ENCODE data around the gene ATXN1L. TPM values are rescaled to one million over a fixed set of nuclear protein-coding genes. Genes with fewer than 3 reads are reported as not detected.
"Not testable (repeated sequence)": the region's sequence is repeated elsewhere in the genome, so short reads cannot be mapped to it uniquely, and the experiment has no call there.

Gene ATXN1L
- total RNA-seq, 2 experiments from 2014 or later: 16.5 to 16.6 TPM

GRCh38 chr16:71846431-71846830, 655 bp downstream of the ATXN1L start:
- POLR2A ChIA-PET: interaction anchor here (1.0 to 1.6 kb wide), 4 partner anchors 9 to 41 kb away, joined by 3 to 5 read pairs (median 4); partner anchors contain the start of gene AP1G1
- CTCF ChIA-PET: interaction anchor here (2.5 kb wide), 1 partner anchor 36 kb away, joined by 9 read pairs; no protein-coding TSS in a partner anchor

GRCh38 chr16:71847096-71847495, 1.3 kb downstream of the ATXN1L start:
- ChIA-PET CTCF (interaction anchor here (2.5 kb wide), 1 partner anchor 36 kb away, joined by 9 read pairs; no protein-coding TSS in a partner anchor), POLR2A (interaction anchor here (1.0 to 1.6 kb wide), 3 partner anchors 8 to 39 kb away, joined by 3 to 5 read pairs (median 4); partner anchors contain the start of gene AP1G1)

- ChIA-PET CTCF (no interaction called here), POLR2A (interaction anchor here (0.5 to 0.9 kb wide), 2 partner anchors 9 to 68 kb away, joined by 3 read pairs; no protein-coding TSS in a partner anchor)
Measured at GRCh38 chr16:71848622-71849021, 2.8 kb downstream of the ATXN1L start.

- ChIA-PET CTCF (no interaction called here), POLR2A (no interaction called here)
Measured at GRCh38 chr16:71851746-71852145, 6.0 kb downstream of the ATXN1L start.

- ChIA-PET CTCF (interaction anchor here (0.6 kb wide), 1 partner anchor 89 kb away, joined by 3 read pairs; no protein-coding TSS in a partner anchor), POLR2A (no interaction called here)
Measured at GRCh38 chr16:71852158-71852557, 6.4 kb downstream of the ATXN1L start.

- ChIA-PET CTCF (interaction anchor here (0.6 to 1.0 kb wide), 2 partner anchors 56 to 90 kb away, joined by 3 to 5 read pairs; no protein-coding TSS in a partner anchor), POLR2A (no interaction called here)
Measured at GRCh38 chr16:71852561-71852960, 6.8 kb downstream of the ATXN1L start.

GRCh38 chr16:71853413-71853812, 7.6 kb downstream of the ATXN1L start:
- POLR2A ChIA-PET: no interaction called here
- CTCF ChIA-PET: interaction anchor here (1.0 to 1.4 kb wide), 3 partner anchors 9 to 57 kb away, joined by 3 to 5 read pairs (median 4); no protein-coding TSS in a partner anchor

- POLR2A ChIA-PET: interaction anchor here (0.8 kb wide), 1 partner anchor 29 kb away, joined by 3 read pairs; the partner anchor contains the start of gene ZNF821
- CTCF ChIA-PET: interaction anchor here (1.3 to 1.4 kb wide), 2 partner anchors 10 to 28 kb away, joined by 3 to 4 read pairs; no protein-coding TSS in a partner anchor
Measured at GRCh38 chr16:71854369-71854948, 8.7 kb downstream of the ATXN1L start.

GRCh38 chr16:71855937-71856662, 10.3 kb downstream of the ATXN1L start:
- ChIA-PET POLR2A (interaction anchor here (0.5 to 1.2 kb wide), 3 partner anchors 10 to 48 kb away, joined by 3 to 4 read pairs (median 3); partner anchors contain the start of genes AP1G1 and ATXN1L), CTCF (interaction anchor here (4.5 kb wide), 1 partner anchor 26 kb away, joined by 22 read pairs; the partner anchor contains the start of gene ZNF821)

- CTCF ChIA-PET: interaction anchor here (4.5 kb wide), 1 partner anchor 23 kb away, joined by 22 read pairs; the partner anchor contains the start of gene ZNF821
- POLR2A ChIA-PET: no interaction called here
Measured at GRCh38 chr16:71859762-71860521, 14.2 kb downstream of the ATXN1L start.

- CTCF ChIA-PET: no interaction called here
Measured at GRCh38 chr16:71863995-71864394, 18.2 kb downstream of the ATXN1L start.

GRCh38 chr16:71865173-71865863, 19.5 kb downstream of the ATXN1L start:
- CTCF ChIA-PET: interaction anchor here (1.1 to 2.3 kb wide), 2 partner anchors 18 to 19 kb away, joined by 3 to 5 read pairs; partner anchors contain the start of gene ZNF821

More at GRCh38 chr16:71863995-71864394, 18.2 kb downstream of the ATXN1L start:
- POLR2A ChIA-PET: interaction anchor here (0.6 kb wide), 1 partner anchor 36 kb away, joined by 3 read pairs; no protein-coding TSS in a partner anchor

GRCh38 chr16:71867175-71867574, 21.4 kb downstream of the ATXN1L start:
- POLR2A ChIA-PET, CTCF ChIA-PET: not testable (repeated sequence)

More at GRCh38 chr16:71865173-71865863, 19.5 kb downstream of the ATXN1L start:
- POLR2A ChIA-PET: interaction anchor here (1.1 kb wide), 1 partner anchor 16 kb away, joined by 3 read pairs; no protein-coding TSS in a partner anchor

- POLR2A ChIA-PET: no interaction called here
- CTCF ChIA-PET: no interaction called here
Measured at GRCh38 chr16:71867939-71868338, 22.2 kb downstream of the ATXN1L start.

- POLR2A ChIA-PET: no interaction called here
- CTCF ChIA-PET: interaction anchor here (1.0 kb wide), 1 partner anchor 13 kb away, joined by 3 read pairs; no protein-coding TSS in a partner anchor
Measured at GRCh38 chr16:71869089-71869488, 23.3 kb downstream of the ATXN1L start.

- ChIA-PET CTCF (interaction anchor here (1.2 kb wide), 1 partner anchor 13 kb away, joined by 3 read pairs; no protein-coding TSS in a partner anchor), POLR2A (interaction anchor here (1.2 kb wide), 1 partner anchor 12 kb away, joined by 5 read pairs; no protein-coding TSS in a partner anchor)
Measured at GRCh38 chr16:71870818-71871217, 25.0 kb downstream of the ATXN1L start.

GRCh38 chr16:71873199-71873598, 27.4 kb downstream of the ATXN1L start:
- POLR2A ChIA-PET: interaction anchor here (0.9 kb wide), 1 partner anchor 66 kb away, joined by 3 read pairs; no protein-coding TSS in a partner anchor
- CTCF ChIA-PET: interaction anchor here (0.7 kb wide), 1 partner anchor 106 kb away, joined by 4 read pairs; no protein-coding TSS in a partner anchor

- POLR2A ChIA-PET: no interaction called here
- CTCF ChIA-PET: no interaction called here
Measured at GRCh38 chr16:71878911-71879310, 33.1 kb downstream of the ATXN1L start.
